Measurements from ENCODE around the gene VASH2. TPM values are rescaled to one million over a fixed set of nuclear protein-coding genes. Genes with fewer than 3 reads are reported as not detected.
A peak's percentile ranks its signal among the peaks of the same experiment; 100 is the strongest.
"Not testable (repeated sequence)": the region's sequence is repeated elsewhere in the genome, so short reads cannot be mapped to it uniquely, and the experiment has no call there.

The VASH2 gene
- total RNA-seq, 1 experiment from 2014 or later, result 2.9 TPM

DNA sequence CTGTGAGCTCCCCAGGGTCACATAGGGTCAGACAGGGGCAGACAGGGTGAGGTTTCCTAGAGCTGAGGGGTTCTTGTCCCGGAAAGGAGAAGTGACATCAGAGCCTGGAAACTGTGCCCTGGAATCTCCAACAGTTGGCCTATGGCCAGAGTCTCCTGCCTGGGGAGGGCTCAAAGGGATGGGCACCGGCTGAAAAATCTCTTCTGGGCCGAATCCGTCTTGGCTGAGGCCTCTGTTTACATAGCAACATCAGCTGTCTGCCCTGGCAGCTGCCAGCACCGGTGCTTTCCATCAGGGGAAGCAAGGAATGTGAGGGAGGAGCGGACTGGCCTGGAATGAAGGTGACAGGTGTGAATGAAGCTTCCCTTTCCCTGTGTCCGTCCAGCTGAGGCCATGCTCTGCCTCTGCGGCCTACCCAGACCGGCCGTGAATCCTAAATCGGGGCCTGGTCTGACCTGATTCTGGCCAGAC is 30.7 kb downstream of the VASH2 start:
- DNase-seq (ENCODE audit: low spot score), result no peak

- no peak for DNase-seq (ENCODE audit: low spot score)
Observed at GRCh38 chr1:212981571-212982328, 31.4 kb downstream of the VASH2 start.

- DNase-seq (ENCODE audit: low spot score), result no peak
Observed at GRCh38 chr1:212982430-212983152, 32.2 kb downstream of the VASH2 start.

DNA sequence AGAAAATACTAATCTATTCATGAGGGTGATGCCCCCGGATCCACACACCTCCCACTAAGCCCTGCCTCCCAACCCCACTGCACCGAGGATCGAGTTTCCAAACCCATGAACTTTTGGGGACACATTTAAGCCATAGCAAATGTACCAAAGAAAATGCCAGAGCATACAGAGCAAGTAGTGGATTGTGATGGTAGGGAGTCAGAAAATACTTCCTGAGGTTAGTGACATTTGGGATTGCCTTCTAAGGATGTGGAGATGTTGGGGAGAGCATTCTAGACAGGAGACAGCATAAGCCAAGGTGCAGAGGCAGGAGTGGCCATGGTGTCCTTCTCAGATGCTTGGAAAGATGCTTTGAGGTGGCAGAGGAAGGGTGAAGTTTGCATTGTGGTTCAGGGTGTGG is 33.1 kb downstream of the VASH2 start:
- DNase-seq (ENCODE audit: low spot score), result no peak

DNA sequence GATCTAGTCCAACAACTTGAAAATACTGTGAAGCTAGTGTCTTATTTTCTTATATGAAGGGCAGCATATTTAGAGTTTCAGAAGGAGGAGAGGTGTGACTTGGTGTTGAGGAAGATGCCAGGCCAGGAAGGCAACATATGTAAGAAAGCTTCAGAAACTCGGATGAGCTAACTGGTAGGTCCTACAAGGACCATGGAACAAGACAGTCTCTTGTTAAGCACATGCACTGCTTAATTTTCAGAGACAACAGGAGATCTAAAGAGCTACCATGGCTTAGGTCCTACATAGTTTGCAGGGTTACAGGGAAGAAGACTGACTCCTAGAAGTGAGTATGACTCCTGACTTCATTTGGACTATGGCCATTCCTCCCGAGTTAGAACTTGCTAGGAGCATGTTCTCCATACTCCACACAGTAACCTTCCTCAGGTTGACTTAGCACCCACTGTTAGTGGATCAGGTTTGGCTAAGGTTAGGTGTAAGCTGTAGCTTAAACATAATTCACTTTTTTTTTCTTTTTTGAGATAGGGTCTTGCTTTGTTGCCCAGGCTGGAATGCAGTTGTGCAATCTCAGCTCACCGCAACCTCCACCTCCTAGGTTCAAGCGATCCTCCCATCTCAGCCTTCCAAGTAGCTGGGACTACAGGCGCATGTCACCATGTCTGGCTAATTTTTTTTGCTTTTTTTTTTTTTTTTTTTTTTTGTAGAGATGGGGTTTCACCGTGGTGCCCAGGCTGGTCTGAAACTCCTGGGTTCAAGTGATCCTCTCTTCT is 34.4 kb downstream of the VASH2 start:
- DNase-seq (ENCODE audit: low spot score), result no peak

- DNase-seq (ENCODE audit: low spot score), result no peak
Observed at GRCh38 chr1:212986551-212986950, 36.2 kb downstream of the VASH2 start.

DNA sequence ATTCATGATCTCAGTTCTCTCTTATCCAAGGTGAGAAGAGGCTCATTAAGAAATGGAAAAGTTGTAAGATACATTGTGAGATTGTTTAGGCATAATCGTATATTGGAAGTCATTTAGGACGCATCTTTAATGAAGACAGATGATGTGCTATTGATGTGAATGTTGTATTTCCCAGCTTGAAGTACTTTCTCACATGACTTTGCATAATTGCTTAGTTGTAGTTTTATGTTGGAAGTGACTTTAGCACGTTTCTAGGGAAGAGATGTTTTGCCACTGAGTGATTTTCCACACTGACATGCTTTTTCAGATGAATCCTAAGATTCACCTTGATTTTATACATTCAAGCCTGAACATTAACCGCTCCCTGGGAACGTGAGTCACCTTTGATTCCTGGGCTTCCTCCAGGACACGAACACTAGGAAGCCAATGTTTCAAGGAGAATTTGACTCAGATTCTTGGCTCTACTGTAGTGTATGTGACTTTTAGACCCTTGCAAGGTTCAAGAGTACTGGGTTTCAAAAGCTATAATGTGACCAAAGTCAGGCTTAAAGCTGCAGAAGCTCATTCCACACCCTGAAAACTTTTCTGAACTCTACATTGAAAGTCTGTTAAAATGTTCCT is 37.5 kb downstream of the VASH2 start:
- DNase-seq (ENCODE audit: low spot score), result peak; percentile 27

- DNase-seq (ENCODE audit: low spot score), result no peak
Observed at GRCh38 chr1:212990276-212990675, 39.9 kb downstream of the VASH2 start.

DNA sequence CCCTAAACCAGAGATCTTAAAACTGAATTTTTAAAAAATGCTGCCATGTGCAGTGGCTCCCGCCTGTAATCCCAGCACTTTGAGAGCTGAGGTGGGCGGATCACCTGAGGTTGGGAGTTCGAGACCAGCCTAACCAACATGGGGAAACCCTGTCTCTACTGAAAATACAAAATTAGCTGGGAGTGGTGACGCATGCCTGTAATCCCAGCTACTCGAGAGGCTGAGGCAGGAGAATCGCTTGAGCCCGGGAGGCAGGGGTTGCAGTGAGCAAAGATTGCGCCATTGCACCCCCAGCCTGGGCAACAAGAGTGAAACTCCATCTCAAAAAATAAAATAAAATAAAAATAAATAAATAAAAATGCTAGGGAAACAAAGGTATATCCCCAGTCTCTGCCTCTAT is 43.6 kb downstream of the VASH2 start:
- DNase-seq (ENCODE audit: low spot score), result not testable (repeated sequence)

GRCh38 chr1:212994926-212995325 is 44.6 kb downstream of the VASH2 start:
- no peak for DNase-seq (ENCODE audit: low spot score)

DNA sequence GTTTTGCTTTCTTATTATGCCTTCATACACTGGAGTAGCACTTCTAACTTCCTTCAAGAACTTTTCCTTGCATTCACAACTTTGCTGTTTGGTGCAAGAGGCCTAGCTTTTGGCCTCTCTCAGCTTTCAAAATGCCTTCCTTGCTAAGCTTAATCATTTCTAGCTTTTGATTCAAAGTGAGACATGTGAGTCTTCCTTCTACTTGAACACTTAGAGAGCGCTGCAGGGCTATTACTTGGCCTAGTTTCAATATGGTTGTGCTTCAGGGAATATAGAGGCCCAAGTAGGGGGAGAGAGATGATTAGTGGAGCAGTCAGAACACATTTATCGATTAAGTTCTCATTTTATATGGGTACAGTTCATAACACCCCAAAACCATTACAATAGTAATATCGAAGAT is 52.9 kb downstream of the VASH2 start:
- no peak for DNase-seq (ENCODE audit: low spot score)

DNA sequence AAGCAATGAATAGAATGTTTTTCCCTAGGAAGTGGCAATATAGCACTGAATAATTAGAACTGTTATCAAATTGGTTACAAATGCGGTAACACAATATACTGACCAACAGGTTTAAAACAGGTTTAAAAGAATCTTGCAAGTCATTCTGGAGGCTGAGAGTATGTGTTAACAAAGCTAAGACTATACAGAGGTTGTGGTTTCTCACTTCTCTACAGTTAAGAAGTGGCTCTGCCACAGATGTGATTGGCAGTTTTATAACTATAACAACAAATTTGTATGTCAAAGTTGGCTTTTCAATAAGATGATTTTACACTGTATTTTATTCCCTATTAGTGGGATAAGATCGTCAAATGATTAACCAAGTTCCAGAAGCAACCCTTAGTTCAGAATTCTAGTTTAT is 58.2 kb downstream of the VASH2 start:
- DNase-seq (ENCODE audit: low spot score), result no peak

- peak; percentile 28 for DNase-seq (ENCODE audit: low spot score)
Observed at GRCh38 chr1:213014642-213015041, 64.3 kb downstream of the VASH2 start.

DNA sequence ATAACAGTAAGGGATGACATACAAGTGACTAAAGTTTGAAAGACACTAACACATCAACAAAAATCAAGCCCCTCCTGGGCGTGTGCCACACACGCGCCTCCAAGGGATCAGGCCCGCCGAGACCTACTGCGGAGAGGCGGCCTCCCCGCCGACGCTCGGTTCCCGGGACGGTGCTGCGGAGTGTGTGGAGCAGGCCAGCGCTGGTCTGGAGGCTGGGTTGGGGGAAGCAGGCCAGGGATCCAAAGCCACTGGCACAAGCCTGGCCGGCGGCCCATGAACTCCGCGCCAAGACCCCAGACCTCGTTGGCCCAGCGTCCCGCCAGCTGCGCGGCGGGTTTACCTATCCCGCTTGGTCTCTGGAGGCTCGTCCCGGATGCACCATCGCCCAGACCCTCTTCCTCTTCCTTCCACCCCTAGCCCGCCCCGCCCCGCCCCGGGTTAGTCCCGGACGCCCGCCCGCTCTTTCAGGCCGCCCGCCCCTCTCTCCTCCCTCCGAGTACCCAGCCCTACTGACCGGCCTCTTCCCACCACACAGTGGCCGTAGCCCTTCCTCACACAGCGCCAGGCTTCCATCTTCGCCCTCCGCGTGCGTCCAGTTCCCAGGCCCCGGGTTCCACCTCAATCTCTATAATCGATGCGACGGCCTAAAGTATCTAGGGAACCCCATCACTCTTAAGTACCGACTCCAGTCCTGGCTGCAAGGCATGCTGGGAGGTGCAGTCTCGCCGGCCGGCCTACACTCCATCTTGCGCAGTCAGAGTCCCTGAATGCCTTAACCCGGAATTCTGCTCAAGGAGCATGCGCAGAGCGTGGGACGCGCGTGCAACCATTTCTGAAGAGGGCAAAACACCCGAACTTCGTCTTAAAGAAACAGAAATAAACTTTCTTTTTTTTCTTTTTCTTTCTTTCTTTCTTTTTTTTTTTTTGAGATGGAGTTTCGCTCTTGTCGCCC is 65.0 kb downstream of the VASH2 start, which contains the start of gene ANGEL2:
Gene ANGEL2, minus strand, starts transcription at position 769 of the 952 bp plus-strand sequence. Its CDS starts 196 bp downstream, at position 573.
- peak; percentile 97 for DNase-seq (ENCODE audit: low spot score)

DNA sequence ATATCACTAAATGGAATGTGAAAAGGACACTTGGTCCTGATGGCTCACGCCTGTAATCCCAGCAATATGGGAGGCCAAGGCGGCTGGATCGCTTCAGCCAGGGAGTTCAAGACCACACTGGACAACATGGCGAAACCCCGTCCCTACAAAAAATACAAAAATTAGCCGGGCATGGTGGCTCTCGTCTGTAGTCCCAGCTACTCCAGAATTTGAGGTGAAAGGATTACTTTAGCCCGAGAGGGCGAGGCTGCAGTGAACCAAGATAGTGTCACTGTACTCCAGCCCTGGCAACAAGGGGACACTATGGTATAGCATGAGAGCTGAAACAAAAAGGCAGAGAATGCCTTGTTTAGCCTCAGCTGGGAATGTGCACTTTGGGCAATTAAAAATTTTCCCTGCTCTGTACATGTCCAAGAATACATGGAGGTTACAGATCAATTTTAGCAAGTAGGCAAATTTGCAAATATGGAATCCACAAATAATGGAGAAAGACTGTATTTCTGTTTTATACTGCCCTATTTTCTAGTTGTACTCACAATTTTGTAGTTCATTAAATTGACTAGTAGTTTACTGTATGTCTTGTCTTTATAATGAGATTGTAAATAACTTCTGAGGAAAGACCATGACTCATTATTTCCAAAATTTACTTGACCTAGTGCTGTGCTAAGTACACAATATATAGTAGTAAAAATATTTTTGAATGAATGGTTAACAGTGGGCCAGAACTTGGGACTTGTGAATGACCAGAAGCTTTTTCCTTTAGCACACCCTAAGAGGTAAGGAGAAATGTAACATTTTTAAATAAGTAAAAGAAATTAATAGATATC is 67.3 kb downstream of the VASH2 start:
- DNase-seq (ENCODE audit: low spot score), result no peak

- no peak for DNase-seq (ENCODE audit: low spot score)
Observed at GRCh38 chr1:213019450-213019849, 69.1 kb downstream of the VASH2 start.

- DNase-seq (ENCODE audit: low spot score), result no peak
Observed at GRCh38 chr1:213020016-213020415, 69.7 kb downstream of the VASH2 start.

DNA sequence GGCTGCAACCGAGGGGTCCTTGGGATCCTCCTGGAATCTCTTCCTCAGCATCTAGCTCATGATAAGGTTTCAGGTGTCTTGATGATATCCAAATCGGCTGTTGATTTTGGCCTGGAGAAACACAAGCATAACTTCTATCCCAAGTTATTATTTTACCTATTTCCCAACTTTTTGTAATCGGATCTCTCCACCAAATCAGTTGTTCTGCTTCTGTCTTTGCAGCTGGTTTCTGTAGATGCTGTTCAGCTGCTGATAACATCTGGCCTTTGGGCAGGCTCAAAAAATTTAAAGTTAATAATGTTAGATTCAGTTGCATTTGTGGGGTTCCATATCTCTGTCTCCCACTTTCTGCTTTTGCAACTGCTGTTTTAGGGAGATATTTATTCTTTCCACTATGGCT is 76.7 kb downstream of the VASH2 start:
- DNase-seq (ENCODE audit: low spot score), result not testable (repeated sequence)

DNA sequence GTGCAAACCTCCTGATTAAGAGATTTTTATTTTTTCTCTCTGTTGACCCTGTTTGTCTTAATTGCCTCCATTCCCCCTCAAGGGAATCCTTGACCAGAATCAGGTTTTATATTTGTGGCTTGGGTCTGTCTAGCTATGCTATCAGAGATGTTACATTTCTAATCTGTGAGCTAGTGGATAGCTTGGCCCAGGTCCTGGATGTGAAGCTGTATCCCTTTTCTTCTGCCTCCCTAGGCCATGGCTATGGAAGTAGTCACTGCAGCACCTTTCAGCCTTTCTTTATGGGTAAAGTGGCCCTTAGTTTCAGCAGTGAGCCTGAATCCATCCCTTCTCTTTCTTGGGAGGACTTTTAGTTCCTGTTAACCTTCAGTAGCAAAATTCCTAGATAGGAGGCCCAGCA is 82.3 kb downstream of the VASH2 start:
- DNase-seq (ENCODE audit: low spot score), result no peak

- DNase-seq (ENCODE audit: low spot score), result no peak
Observed at GRCh38 chr1:213034713-213035112, 84.4 kb downstream of the VASH2 start.
